Measurements from ENCODE around the gene BTBD10. TPM values are rescaled to one million over a fixed set of nuclear protein-coding genes. Genes with fewer than 3 reads are reported as not detected.

BTBD10 gene
- 82.2 TPM for total RNA-seq (ENCODE audit: unreplicated experiment)
- long read RNA-seq, transcript BTBD10-201 (9 exons, 2,504 nt), result minor isoform, 25 of 69 reads
- long read RNA-seq, transcript BTBD10-208 (8 exons, 1,662 nt), result major isoform, 28 of 69 reads
- long read RNA-seq, partial matches to known transcripts, result 3 of 69 reads
- long read RNA-seq, other reads (novel, unspliced or antisense), result 13 of 69 reads

DNA sequence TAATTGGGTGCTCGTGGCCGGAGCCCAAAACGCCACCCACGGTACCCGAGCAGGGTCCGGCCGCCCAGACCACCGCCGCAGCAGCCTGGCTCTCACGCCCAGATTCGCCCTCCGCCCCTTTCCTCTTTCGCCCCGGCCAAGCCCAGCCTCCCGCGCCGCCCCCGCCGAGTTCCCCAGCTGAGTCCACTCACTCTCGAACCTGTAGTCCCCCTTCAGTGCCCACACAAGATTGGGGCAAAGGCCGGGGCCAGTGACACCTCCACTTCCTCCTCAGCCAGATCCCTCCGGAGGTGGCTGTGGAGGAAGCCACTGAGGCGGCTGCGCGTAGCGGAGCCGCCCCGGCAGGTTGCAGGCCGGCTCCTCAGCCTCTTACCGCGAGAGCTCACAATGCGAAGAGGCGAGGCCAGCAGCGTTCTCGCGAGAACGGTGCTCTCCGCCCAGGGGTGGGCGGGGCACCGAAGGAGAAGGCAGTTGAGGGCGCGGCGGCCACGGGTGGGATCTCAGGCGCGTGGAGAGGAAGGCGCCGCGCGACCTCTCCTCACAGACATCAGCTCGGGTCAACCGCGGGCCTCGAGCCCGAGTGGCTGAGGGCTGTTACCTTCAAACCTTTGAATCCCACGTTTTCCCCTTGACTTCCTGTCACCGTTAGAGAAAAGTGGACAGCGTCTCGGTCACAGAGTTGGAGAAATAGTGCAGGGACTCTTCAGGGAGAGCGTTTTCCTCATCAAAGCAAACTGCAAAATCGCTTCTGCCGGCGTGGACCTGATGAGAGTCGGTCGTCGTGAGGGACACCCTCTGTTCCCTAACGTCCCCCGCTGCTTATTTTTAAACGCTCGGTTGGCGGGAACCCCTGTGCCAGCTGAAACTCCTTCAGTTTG lies at the start of gene BTBD10:
TSS of gene BTBD10 (minus strand) at position 322 of the 878 bp plus-strand sequence. CDS start 18,098 bp downstream, outside the sequence.
- Mint-ChIP-seq H3K4me3 (ENCODE audit: unreplicated experiment) (peak within 1 kb of the TSS; percentile 96), H3K4me1 (ENCODE audit: unreplicated experiment) (peaks cover 34% of the 10 kb centered on the region), H3K27me3 (ENCODE audit: unreplicated experiment) (no peaks in the 10 kb centered on the region), H3K36me3 (ENCODE audit: low read depth, unreplicated experiment) (peaks cover 7% of the 10 kb centered on the region), H3K9me3 (ENCODE audit: unreplicated experiment) (no peaks in the 10 kb centered on the region), H3K27ac (ENCODE audit: unreplicated experiment) (peak within 1 kb of the TSS; percentile 97)
- DNase-seq (ENCODE audit: low spot score), result peak; percentile 91
- TF ChIP-seq, protein P1, sequence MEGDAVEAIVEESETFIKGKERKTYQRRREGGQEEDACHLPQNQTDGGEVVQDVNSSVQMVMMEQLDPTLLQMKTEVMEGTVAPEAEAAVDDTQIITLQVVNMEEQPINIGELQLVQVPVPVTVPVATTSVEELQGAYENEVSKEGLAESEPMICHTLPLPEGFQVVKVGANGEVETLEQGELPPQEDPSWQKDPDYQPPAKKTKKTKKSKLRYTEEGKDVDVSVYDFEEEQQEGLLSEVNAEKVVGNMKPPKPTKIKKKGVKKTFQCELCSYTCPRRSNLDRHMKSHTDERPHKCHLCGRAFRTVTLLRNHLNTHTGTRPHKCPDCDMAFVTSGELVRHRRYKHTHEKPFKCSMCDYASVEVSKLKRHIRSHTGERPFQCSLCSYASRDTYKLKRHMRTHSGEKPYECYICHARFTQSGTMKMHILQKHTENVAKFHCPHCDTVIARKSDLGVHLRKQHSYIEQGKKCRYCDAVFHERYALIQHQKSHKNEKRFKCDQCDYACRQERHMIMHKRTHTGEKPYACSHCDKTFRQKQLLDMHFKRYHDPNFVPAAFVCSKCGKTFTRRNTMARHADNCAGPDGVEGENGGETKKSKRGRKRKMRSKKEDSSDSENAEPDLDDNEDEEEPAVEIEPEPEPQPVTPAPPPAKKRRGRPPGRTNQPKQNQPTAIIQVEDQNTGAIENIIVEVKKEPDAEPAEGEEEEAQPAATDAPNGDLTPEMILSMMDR (IDR thresholded peaks at IDR 0.05; ENCODE audit: unreplicated experiment), result no peak

DNA sequence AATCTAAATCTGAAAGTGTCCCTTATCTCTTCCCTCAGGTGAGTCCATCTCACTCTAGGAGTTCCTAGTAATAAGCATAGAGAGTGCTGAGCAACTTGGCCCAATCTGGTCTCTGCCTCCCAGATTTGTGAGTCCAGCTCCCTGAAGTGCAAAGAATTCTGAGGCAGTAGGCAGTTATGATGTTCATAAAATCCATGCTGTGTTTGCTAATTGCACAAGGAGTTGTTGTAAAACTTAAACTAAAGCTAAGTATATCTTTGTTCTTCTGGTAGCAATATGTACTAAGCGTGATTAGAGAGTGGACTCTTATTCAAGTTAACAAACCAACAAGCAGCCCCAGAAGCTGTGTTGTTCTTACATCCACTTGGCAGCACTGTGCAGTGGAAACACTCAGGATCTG lies 40.4 kb upstream of the BTBD10 start:
- H3K27ac Mint-ChIP-seq (ENCODE audit: unreplicated experiment), result no peak overlapping the region

DNA sequence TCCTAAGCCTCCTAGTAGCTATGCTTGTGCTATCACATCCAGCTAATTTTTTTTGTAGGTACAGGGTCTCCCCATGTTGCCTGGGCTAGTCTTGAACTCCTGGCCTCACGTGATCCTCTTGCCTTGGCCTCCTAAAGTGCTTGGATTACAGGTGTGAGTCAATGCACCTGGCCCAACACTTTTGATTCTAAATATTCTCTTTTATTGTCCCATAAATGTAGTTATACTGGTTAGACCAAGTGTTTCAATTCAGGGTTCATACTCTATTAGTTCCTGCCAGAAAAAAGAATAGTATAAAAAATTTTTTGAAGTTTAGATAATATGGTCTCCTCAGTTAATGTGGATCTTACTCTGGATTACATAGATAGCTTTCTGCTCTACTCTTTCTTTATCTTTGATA lies 39.5 kb upstream of the BTBD10 start:
- Mint-ChIP-seq H3K27ac (ENCODE audit: unreplicated experiment) (no peak overlapping the region), H3K27me3 (ENCODE audit: unreplicated experiment) (peaks cover 2% of the 10 kb centered on the region)
- TF ChIP-seq, protein P1 (IDR thresholded peaks at IDR 0.05; ENCODE audit: unreplicated experiment), result no peak

More for the DNA sequence above, 40.4 kb upstream of the BTBD10 start:
- H3K4me1 Mint-ChIP-seq (ENCODE audit: unreplicated experiment), result no peaks in the 10 kb centered on the region
- DNase-seq (ENCODE audit: low spot score), result no peak
- no peak overlapping the region for H3K4me3 Mint-ChIP-seq (ENCODE audit: unreplicated experiment)
- no peaks in the 10 kb centered on the region for H3K27me3 Mint-ChIP-seq (ENCODE audit: unreplicated experiment)
- H3K36me3 Mint-ChIP-seq (ENCODE audit: low read depth, unreplicated experiment), result no peaks in the 10 kb centered on the region
- H3K9me3 Mint-ChIP-seq (ENCODE audit: unreplicated experiment), result no peaks in the 10 kb centered on the region
- TF ChIP-seq, protein P1 (IDR thresholded peaks at IDR 0.05; ENCODE audit: unreplicated experiment), result no peak

DNA sequence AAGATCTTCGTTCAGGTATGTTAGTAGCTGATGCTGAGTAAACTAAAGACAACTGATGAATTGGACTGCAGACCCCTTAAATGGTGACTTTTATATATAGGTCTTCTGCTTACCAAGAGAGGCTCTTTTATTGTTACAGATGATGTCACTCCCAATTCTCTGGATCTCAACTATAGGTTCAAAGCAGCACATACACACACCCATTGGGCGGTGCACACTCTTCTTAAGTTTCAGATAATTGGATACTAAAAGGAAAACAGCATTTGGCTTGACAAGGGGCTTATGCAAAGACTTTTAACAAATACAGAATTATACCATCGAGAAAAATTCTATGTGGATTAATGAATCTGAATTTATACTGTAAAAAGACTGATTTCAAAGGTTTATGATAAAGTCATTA lies 32.9 kb upstream of the BTBD10 start, which contains the start of gene PTH:
TSS of gene PTH (minus strand) at position 69 of the 400 bp plus-strand sequence. CDS start 3,142 bp downstream, outside the sequence.
- Mint-ChIP-seq H3K4me3 (ENCODE audit: unreplicated experiment) (no peak within 1 kb of the TSS), H3K4me1 (ENCODE audit: unreplicated experiment) (no peaks in the 10 kb centered on the region), H3K36me3 (ENCODE audit: low read depth, unreplicated experiment) (no peaks in the 10 kb centered on the region), H3K27ac (ENCODE audit: unreplicated experiment) (no peak within 1 kb of the TSS), H3K9me3 (ENCODE audit: unreplicated experiment) (no peaks in the 10 kb centered on the region), H3K27me3 (ENCODE audit: unreplicated experiment) (peaks cover 2% of the 10 kb centered on the region)
- no peak for DNase-seq (ENCODE audit: low spot score)
- TF ChIP-seq, protein P1 (IDR thresholded peaks at IDR 0.05; ENCODE audit: unreplicated experiment), result no peak

More for the DNA sequence above, 39.5 kb upstream of the BTBD10 start:
- H3K4me3 Mint-ChIP-seq (ENCODE audit: unreplicated experiment), result no peak overlapping the region
- H3K36me3 Mint-ChIP-seq (ENCODE audit: low read depth, unreplicated experiment), result no peaks in the 10 kb centered on the region
- no peaks in the 10 kb centered on the region for H3K9me3 Mint-ChIP-seq (ENCODE audit: unreplicated experiment)
- no peak for DNase-seq (ENCODE audit: low spot score)
- H3K4me1 Mint-ChIP-seq (ENCODE audit: unreplicated experiment), result no peaks in the 10 kb centered on the region
